GM13977 (cell line): ENCODE data around the gene FBN2.

Experiments
- DNase-seq: peaks from one replicate; pipeline ENCODE4 v3.0.0; 2012; ENCODE audit warnings: low spot score
- in situ Hi-C: fragments of 300-500 bp; cut with MboI; formaldehyde crosslinking; loops from one replicate; pipeline ENCODE4 v1.12.0; 2022; ENCODE audit warnings: low sequenced_read_pairs, low pct_unique_long_range_greater_than_20kb, mixed read lengths, inconsistent platforms; ENCODE audit not compliant: unreplicated experiment
- TF ChIP-seq, protein P1 (sequence below): IDR thresholded peaks from 2 replicates; pipeline ENCODE4 v1.5.1; 2012; ENCODE audit warnings: mild to moderate bottlenecking, control low read depth; ENCODE audit not compliant: insufficient read depth; ENCODE audit errors: extremely low read depth, missing control alignments

The FBN2 gene

DNA sequence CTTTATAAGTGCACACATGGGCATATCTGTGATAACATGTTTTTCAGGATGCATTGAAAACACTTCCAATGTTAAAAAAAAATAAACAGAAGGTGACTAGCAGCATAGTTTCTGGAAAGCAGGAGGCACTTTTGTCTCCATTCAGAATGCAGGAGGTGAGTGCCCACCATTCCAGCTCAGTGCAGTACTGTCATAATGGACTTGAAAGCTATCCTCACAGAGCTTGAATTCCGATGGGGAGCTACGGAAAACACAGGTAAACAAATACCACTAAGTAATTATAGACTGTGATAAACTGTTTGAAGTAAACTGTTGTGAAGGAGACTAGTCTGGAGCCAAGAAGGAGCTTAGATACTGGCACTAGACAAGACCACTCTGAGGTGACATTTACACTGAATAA lies 9.9 kb downstream of the FBN2 start:
- in situ Hi-C loops = no loop called here
- TF ChIP-seq, protein P1, sequence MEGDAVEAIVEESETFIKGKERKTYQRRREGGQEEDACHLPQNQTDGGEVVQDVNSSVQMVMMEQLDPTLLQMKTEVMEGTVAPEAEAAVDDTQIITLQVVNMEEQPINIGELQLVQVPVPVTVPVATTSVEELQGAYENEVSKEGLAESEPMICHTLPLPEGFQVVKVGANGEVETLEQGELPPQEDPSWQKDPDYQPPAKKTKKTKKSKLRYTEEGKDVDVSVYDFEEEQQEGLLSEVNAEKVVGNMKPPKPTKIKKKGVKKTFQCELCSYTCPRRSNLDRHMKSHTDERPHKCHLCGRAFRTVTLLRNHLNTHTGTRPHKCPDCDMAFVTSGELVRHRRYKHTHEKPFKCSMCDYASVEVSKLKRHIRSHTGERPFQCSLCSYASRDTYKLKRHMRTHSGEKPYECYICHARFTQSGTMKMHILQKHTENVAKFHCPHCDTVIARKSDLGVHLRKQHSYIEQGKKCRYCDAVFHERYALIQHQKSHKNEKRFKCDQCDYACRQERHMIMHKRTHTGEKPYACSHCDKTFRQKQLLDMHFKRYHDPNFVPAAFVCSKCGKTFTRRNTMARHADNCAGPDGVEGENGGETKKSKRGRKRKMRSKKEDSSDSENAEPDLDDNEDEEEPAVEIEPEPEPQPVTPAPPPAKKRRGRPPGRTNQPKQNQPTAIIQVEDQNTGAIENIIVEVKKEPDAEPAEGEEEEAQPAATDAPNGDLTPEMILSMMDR = no peak
- DNase-seq = no peak

GRCh38 chr5:128527077-128527476 lies 11.0 kb downstream of the FBN2 start:
- TF ChIP-seq, protein P1 = no peak
- no peak for DNase-seq
- in situ Hi-C loops = no loop called here

DNA sequence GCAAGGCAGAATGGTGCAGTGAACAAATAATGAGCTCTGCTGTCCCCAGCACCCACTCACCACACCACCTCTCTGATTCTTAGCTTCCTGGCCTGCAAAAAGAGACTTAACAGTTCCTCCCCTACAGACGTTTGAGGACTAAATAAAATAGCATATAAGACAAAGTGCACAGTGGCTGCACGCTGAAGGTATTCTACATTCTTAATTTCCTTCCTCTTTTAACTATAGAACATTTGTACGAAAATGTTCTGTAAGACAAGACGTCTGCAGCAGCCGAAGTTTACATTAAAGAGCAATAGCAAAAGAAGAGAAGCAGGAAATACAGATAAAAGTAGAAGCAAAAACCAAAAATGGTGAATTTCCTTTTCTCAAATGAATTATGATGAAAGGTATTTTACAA lies 15.7 kb downstream of the FBN2 start:
- DNase-seq = no peak
- in situ Hi-C loops = no loop called here
- TF ChIP-seq, protein P1 = no peak

- in situ Hi-C loops = no loop called here
- no peak for DNase-seq
- TF ChIP-seq, protein P1 = no peak
Measured at GRCh38 chr5:128519827-128520226, 18.2 kb downstream of the FBN2 start.

- in situ Hi-C loops = no loop called here
- TF ChIP-seq, protein P1 = no peak
- no peak for DNase-seq
Measured at GRCh38 chr5:128516978-128517377, 21.1 kb downstream of the FBN2 start.

- in situ Hi-C loops = no loop called here
- TF ChIP-seq, protein P1 = no peak
- DNase-seq = no peak
Measured at GRCh38 chr5:128513806-128514205, 24.2 kb downstream of the FBN2 start.

DNA sequence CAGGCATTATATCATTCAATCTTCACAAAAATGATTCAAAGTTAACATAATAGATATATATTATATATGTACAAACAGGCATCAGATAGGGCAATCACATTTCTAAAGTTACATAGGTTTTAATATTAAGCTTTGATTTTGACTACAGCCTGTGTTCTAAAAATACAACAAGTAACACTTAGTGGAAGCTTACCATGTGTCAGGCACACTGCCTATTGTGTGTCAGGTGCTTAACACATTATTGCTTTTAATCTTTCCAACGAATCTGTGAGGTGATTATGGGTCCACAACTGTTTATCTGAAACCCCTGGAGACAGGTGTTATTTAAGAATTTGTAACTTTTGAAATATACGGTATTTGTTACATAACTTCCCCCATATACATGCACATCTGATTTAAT lies 25.2 kb downstream of the FBN2 start:
- no peak for DNase-seq
- TF ChIP-seq, protein P1 = no peak
- in situ Hi-C loops = no loop called here
